ENCODE data around the gene COL5A3. TPM values are rescaled to one million over a fixed set of nuclear protein-coding genes. Genes with fewer than 3 reads are reported as not detected.
A peak's percentile ranks its signal among the peaks of the same experiment; 100 is the strongest.
"Not testable (repeated sequence)": the region's sequence is repeated elsewhere in the genome, so short reads cannot be mapped to it uniquely, and the experiment has no call there.

Gene COL5A3
- total and polyA plus RNA-seq, 5 experiments from 2014 or later: not detected

- no peak for DNase-seq
- no peak for ATAC-seq
- peaks cover 32 to 58% (median 43%) of the 10 kb centered on the region in 5 donors for H3K27me3 Mint-ChIP-seq
- no peak overlapping the region for H3K4me3 Mint-ChIP-seq
- peaks cover 0 to 2% (median 0%) of the 10 kb centered on the region in 9 donors for H3K9me3 Mint-ChIP-seq
- H3K4me1 Mint-ChIP-seq: peaks cover 3 to 5% (median 4%) of the 10 kb centered on the region in 4 donors
- no peaks in the 10 kb centered on the region for H3K36me3 Mint-ChIP-seq
- no peak overlapping the region for H3K27ac Mint-ChIP-seq
- POLR2A ChIA-PET: no interaction called here
These were observed 44.3 kb downstream of the COL5A3 start for GRCh38 chr19:9966024-9966423.

DNA sequence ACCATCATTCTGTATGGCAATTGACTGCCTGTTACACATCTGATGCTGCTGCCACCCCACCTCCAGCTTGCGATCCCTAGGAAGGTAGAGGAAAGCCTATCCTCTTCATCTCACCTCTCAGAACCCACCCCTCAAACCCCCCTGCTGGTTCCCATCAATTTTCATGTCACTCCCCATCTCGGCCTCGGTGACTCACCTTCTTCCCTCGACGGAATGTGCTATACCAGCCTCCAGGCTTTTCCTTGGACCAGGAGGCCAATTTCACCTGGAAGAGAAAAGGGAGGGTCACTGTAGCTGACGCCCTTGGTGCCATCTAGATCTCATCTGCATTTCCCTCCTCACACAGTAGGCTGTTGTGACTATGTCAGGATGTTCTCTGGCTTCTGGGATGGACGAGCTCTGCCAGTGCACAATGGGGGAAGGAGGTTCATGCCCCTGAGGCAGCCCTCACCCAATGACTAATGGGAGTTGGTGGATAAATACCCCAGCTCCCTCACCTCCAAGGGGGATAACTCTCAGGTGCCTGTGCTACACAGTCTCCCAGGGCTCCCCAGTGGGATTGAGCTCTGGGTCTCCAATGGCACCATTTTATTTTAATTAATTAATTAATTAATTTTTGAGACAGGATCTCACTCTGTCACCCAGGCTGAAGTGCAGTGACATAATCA, 47.5 kb downstream of the COL5A3 start:
- H3K27me3 Mint-ChIP-seq: peaks cover 21 to 68% (median 31%) of the 10 kb centered on the region in 5 donors
- ATAC-seq (no peak), DNase-seq (no peak)
- POLR2A ChIA-PET: no interaction called here
- H3K4me3 Mint-ChIP-seq: no peak overlapping the region
- no peaks in the 10 kb centered on the region for H3K36me3 Mint-ChIP-seq
- H3K27ac Mint-ChIP-seq: no peak overlapping the region
- peaks cover 3 to 5% (median 3%) of the 10 kb centered on the region in 4 donors for H3K4me1 Mint-ChIP-seq
- H3K9me3 Mint-ChIP-seq: peaks cover 0 to 2% (median 0%) of the 10 kb centered on the region in 9 donors

DNA sequence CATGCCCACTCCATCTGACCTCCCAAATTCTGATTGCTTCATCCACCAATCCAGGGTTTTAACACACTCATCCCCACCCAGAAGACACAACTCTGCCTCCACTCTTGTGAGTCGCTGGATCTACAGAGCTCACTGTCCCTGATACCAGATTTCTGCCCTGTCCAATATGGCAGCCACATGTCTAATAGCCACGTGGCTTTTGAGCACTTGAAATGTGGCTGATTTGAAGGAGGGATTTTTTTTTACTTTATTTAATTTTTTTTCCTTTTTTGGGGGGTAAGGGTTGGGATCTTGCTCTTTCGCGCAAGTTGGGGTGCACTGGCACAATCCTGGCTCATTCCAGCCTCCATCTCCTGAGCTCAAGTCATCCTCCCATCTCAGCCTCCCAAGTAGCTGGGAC, 49.2 kb downstream of the COL5A3 start:
- no peaks in the 10 kb centered on the region for H3K36me3 Mint-ChIP-seq
- H3K4me1 Mint-ChIP-seq: no peaks in the 10 kb centered on the region
- no peak for DNase-seq
- H3K27me3 Mint-ChIP-seq: peaks cover 13 to 60% (median 24%) of the 10 kb centered on the region in 5 donors
- peaks cover 0 to 2% (median 0%) of the 10 kb centered on the region in 9 donors for H3K9me3 Mint-ChIP-seq
- POLR2A ChIA-PET: interaction anchor here (0.8 kb wide), 1 partner anchor 262 kb away, joined by 4 read pairs; no protein-coding TSS in a partner anchor
- no peak for ATAC-seq
- no peak overlapping the region for H3K27ac Mint-ChIP-seq
- no peak overlapping the region for H3K4me3 Mint-ChIP-seq

- H3K27ac Mint-ChIP-seq: no peak overlapping the region
- H3K4me3 Mint-ChIP-seq: no peak overlapping the region
- DNase-seq (no peak), ATAC-seq (no peak)
- POLR2A ChIA-PET: no interaction called here
- peaks cover 0 to 2% (median 0%) of the 10 kb centered on the region in 9 donors for H3K9me3 Mint-ChIP-seq
- peaks cover 6 to 42% (median 17%) of the 10 kb centered on the region in 5 donors for H3K27me3 Mint-ChIP-seq
- H3K4me1 Mint-ChIP-seq: no peaks in the 10 kb centered on the region
- no peaks in the 10 kb centered on the region for H3K36me3 Mint-ChIP-seq
These were observed 51.9 kb downstream of the COL5A3 start for GRCh38 chr19:9958379-9958821.

DNA sequence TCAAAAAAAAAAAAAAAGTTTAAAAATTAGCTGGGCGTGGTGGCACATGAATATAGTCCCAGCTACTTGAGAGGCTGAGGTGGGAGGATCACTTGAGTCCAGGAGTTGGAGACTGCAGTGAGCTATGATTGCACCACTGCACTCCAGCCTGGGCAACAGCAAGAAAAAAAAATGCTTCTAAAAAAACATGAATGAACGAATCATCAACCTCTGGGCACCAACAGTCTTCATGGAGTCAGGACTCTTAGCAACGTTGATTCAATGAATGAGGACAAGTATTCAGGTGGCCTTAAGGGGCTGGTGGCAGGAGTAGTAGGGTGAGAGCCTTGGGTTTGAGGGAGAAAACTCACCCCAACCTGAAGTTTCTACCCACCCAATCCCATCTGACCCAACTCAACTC, 53.3 kb downstream of the COL5A3 start:
- Mint-ChIP-seq H3K27me3 (peaks cover 0 to 32% (median 14%) of the 10 kb centered on the region in 5 donors), H3K4me1 (no peaks in the 10 kb centered on the region), H3K27ac (no peak overlapping the region), H3K9me3 (peaks cover 0 to 2% (median 0%) of the 10 kb centered on the region in 9 donors), H3K36me3 (no peaks in the 10 kb centered on the region), H3K4me3 (no peak overlapping the region)
- ATAC-seq: no peak
- POLR2A ChIA-PET: interaction anchor here (0.6 kb wide), 1 partner anchor 12 kb away, joined by 6 read pairs; no protein-coding TSS in a partner anchor
- no peak for DNase-seq

DNA sequence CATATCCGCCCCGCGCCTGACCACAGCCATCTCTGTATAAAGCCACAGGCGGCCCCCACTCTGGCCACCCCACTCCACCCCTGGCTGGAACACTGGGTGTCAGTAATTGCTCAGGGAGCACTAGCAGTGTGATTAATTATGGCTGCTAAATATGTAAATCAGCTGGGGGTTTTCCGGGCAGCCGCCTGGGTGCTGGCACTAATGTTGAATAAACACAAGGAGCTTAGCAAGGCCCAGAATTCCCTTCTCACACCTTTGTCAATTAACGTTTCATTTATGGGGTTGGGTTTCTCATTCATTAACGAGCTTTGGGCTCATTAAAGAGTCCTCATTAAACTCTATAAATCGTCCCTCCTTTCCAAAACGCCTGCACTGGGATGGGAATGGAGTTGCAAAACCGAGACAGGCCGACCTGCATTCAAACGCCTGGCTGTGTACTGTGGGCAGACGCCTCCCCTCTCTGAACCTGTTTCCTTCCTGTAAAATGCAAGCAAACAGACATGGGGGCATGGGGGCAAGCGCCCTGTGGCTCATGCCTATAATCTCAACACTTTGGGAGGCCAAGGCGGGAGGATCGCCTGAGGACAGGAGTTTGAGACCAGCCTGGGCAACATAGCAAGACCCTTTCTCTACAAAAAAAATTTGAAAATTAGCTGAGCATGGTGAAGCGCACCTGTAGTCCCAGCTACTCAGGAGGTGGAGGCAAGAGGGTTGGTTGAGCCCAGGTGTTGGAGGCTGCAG, 56.3 kb downstream of the COL5A3 start:
- H3K36me3 Mint-ChIP-seq: no peaks in the 10 kb centered on the region
- POLR2A ChIA-PET: no interaction called here
- H3K27me3 Mint-ChIP-seq: peaks cover 0 to 16% (median 13%) of the 10 kb centered on the region in 5 donors
- H3K27ac Mint-ChIP-seq: no peak overlapping the region
- DNase-seq: no peak
- no peak for ATAC-seq
- H3K9me3 Mint-ChIP-seq: no peaks in the 10 kb centered on the region
- no peaks in the 10 kb centered on the region for H3K4me1 Mint-ChIP-seq
- H3K4me3 Mint-ChIP-seq: no peak overlapping the region

- Mint-ChIP-seq H3K4me1 (no peaks in the 10 kb centered on the region), H3K27me3 (peaks cover 0 to 16% (median 7%) of the 10 kb centered on the region in 5 donors), H3K4me3 (no peak overlapping the region), H3K9me3 (no peaks in the 10 kb centered on the region), H3K27ac (no peak overlapping the region), H3K36me3 (no peaks in the 10 kb centered on the region)
- DNase-seq (no peak), ATAC-seq (no peak)
- POLR2A ChIA-PET: interaction anchor here (0.6 kb wide), 1 partner anchor 98 kb away, joined by 3 read pairs; no protein-coding TSS in a partner anchor
These were observed 58.0 kb downstream of the COL5A3 start for GRCh38 chr19:9952276-9952675.

GRCh38 chr19:9947441-9947840, 62.9 kb downstream of the COL5A3 start:
- Mint-ChIP-seq H3K9me3 (peaks cover 0 to 8% (median 0%) of the 10 kb centered on the region in 9 donors), H3K36me3 (peaks cover 0 to 1% (median under 1%) of the 10 kb centered on the region in 3 donors), H3K4me1 (peaks cover 0 to 6% (median 1%) of the 10 kb centered on the region in 4 donors), H3K27ac (peak overlapping the region in 1 of 10 donors; percentile 61), H3K27me3 (peaks cover 10 to 28% (median 17%) of the 10 kb centered on the region in 5 donors), H3K4me3 (no peak overlapping the region)
- DNase-seq: no peak
- ATAC-seq: no peak
- POLR2A ChIA-PET: interaction anchor here (0.6 kb wide), 1 partner anchor 15 kb away, joined by 3 read pairs; no protein-coding TSS in a partner anchor

DNA sequence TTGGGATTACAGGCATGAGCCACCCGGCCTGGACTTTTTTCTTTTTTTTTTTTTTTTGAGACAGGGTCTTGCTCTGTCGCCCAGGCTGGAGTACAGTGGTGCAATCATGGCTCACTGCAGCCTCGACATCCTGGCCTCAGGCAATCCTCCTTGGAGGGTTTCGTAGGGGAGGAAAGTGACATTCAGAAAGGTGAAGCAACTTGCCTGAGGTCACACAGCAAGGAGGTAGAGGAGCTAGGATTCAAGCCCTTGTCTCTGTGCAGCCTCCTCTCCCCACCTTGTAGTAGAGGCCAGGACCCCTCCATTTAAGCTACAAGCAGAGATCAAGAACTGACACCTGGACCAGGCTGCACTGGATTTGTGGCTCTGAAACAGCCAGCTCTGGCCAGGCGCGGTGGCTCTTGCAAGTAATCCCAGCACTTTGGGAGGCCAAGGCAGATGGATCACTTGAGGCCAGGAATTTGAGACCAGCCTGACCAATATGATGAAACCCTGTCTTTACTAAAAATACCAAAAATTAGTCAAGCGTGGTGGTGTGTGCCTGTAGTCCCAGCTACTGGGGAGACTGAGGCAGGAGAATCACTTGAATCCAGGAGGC, 63.7 kb downstream of the COL5A3 start:
- H3K36me3 Mint-ChIP-seq, H3K27ac Mint-ChIP-seq, ATAC-seq, H3K4me1 Mint-ChIP-seq, H3K4me3 Mint-ChIP-seq, DNase-seq, POLR2A ChIA-PET: not testable (repeated sequence)
- H3K27me3 Mint-ChIP-seq: peaks cover 14 to 35% (median 23%) of the 10 kb centered on the region in 5 donors
- H3K9me3 Mint-ChIP-seq: peaks cover 0 to 17% (median 6%) of the 10 kb centered on the region in 9 donors

- DNase-seq (no peak), ATAC-seq (no peak)
- Mint-ChIP-seq H3K9me3 (peaks cover 0 to 26% (median 12%) of the 10 kb centered on the region in 9 donors), H3K36me3 (peaks cover 0 to 18% (median 9%) of the 10 kb centered on the region in 3 donors), H3K27ac (no peak overlapping the region), H3K4me3 (no peak overlapping the region), H3K4me1 (peaks cover 0 to 6% (median 1%) of the 10 kb centered on the region in 4 donors), H3K27me3 (peaks cover 19 to 42% (median 30%) of the 10 kb centered on the region in 5 donors)
- POLR2A ChIA-PET: interaction anchor here (0.7 kb wide), 1 partner anchor 12 kb away, joined by 6 read pairs; no protein-coding TSS in a partner anchor
These were observed 64.9 kb downstream of the COL5A3 start for GRCh38 chr19:9945319-9945966.

DNA sequence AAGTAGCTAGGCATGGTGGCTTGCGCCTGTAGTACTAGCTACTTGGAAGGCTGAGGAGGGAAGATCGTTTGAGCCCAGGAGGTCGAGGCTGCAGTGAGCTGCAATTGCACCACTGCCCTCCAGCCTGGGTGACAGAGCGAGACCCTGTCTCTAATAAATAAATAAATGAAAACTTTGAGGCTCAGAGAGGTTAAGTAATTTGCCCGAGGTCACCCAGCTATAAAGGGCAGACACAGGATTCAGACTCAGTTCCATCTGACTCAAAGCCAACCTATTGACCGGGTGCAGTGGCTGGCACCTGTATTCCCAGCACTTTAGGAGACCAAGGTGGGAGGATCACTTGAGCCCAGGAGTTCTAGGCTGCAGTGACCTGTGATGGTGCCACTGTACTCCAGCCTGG, 66.6 kb downstream of the COL5A3 start:
- H3K36me3 Mint-ChIP-seq: peaks cover 0 to 18% (median 9%) of the 10 kb centered on the region in 3 donors
- peaks cover 24 to 50% (median 34%) of the 10 kb centered on the region in 5 donors for H3K27me3 Mint-ChIP-seq
- no peak overlapping the region for H3K4me3 Mint-ChIP-seq
- ATAC-seq (no peak), DNase-seq (no peak)
- peaks cover 0 to 26% (median 13%) of the 10 kb centered on the region in 9 donors for H3K9me3 Mint-ChIP-seq
- no peak overlapping the region for H3K27ac Mint-ChIP-seq
- H3K4me1 Mint-ChIP-seq: peaks cover 0 to 8% (median 1%) of the 10 kb centered on the region in 4 donors
- POLR2A ChIA-PET: interaction anchor here (0.7 kb wide), 1 partner anchor 407 kb away, joined by 3 read pairs; no protein-coding TSS in a partner anchor

DNA sequence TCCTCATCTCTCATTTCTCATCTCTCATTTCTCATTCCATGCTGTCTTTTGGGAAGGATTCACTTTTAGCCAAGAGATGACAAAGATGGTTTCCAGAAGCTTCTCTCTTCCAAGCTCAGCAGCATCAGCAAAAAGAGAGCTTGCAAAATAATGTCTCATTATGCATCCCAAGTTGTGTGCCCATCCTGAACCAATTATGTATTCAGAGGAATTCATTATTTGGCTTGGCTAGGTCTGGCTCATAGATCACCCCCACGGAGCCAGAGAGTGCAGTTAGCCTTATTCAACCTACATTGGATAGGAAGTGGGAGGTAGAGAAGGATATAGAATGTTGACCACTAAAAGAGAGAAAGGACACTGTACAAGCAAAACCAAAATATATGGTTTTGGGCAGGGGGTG, 68.6 kb downstream of the COL5A3 start:
- DNase-seq: no peak
- POLR2A ChIA-PET: no interaction called here
- peaks cover 30 to 59% (median 39%) of the 10 kb centered on the region in 5 donors for H3K27me3 Mint-ChIP-seq
- peaks cover 0 to 26% (median 13%) of the 10 kb centered on the region in 9 donors for H3K9me3 Mint-ChIP-seq
- peaks cover 3 to 18% (median 9%) of the 10 kb centered on the region in 3 donors for H3K36me3 Mint-ChIP-seq
- peaks cover 6 to 13% (median 7%) of the 10 kb centered on the region in 4 donors for H3K4me1 Mint-ChIP-seq
- H3K4me3 Mint-ChIP-seq: no peak overlapping the region
- ATAC-seq: no peak
- H3K27ac Mint-ChIP-seq: no peak overlapping the region
